Measurements from ENCODE around the gene ARHGAP5.

- no peak for TF ChIP-seq CTCF (IDR thresholded peaks at IDR 0.05; ENCODE audit: low read length)
- no peak for TF ChIP-seq EZH2 (optimal IDR thresholded peaks at IDR 0.05; ENCODE audit: low read depth, low read length)
These were observed 60.2 kb downstream of the ARHGAP5 start for GRCh38 chr14:32137313-32137712.
